ENCODE measurements around the gene RAF1. TPM values are rescaled to one million over a fixed set of nuclear protein-coding genes. Genes with fewer than 3 reads are reported as not detected.

The RAF1 gene
- total and polyA plus RNA-seq, 9 of the 15 experiments (the other 6 are each of a cell fraction or from before 2014, with no cell fraction given), result 28.0 to 183 (median 85.6) TPM

GRCh38 chr3:12556690-12557472, 107.0 kb downstream of the RAF1 start, which contains the start of gene MKRN2 (continued):
- TF ChIP-seq MGA (IDR thresholded peaks at IDR 0.05) (peak; percentile 82), MEF2A (IDR thresholded peaks at IDR 0.05; ENCODE audit: control insufficient read depth, low read depth, low read length) (no peak), FOXA1 (IDR thresholded peaks at IDR 0.05; ENCODE audit: borderline replicate concordance) (no peak), THRAP3 (IDR thresholded peaks at IDR 0.05; ENCODE audit: borderline replicate concordance) (no peak), RBM17 (IDR thresholded peaks at IDR 0.05; ENCODE audit: borderline replicate concordance, low read depth, low read length) (no peak), PHTF2 (CRISPR knock-in tag; IDR thresholded peaks at IDR 0.05) (no peak), MCM3 (IDR thresholded peaks at IDR 0.05) (no peak), ZNF695 (CRISPR knock-in tag; IDR thresholded peaks at IDR 0.05) (no peak), CEBPG (CRISPR knock-in tag; IDR thresholded peaks at IDR 0.05) (no peak), CEBPG (tag; conservative IDR thresholded peaks at IDR 0.05 in 1 of 2, IDR thresholded peaks at IDR 0.05 in 1 of 2) (no peak), TCF15 (CRISPR knock-in tag; IDR thresholded peaks at IDR 0.05) (no peak), RAD21 (CRISPR knock-in tag; conservative IDR thresholded peaks at IDR 0.05 in 1 of 2, IDR thresholded peaks at IDR 0.05 in 1 of 2) (peak in 1 of 2 experiments; percentile 2; a peak in 1 of 4 replicates), ZNF253 (CRISPR knock-in tag; conservative IDR thresholded peaks at IDR 0.05) (no peak), ZNF232 (CRISPR knock-in tag; IDR thresholded peaks at IDR 0.05) (no peak; the same call in 1 of the 2 replicates), PRMT5 (CRISPR knock-in tag; IDR thresholded peaks at IDR 0.05) (no peak), SAFB (IDR thresholded peaks at IDR 0.05; ENCODE audit: borderline replicate concordance, low read depth, low read length) (peak; percentile 51; the same call in 1 of the 2 replicates)

Measured in K562 (cell line).